Ovary (tissue), 9 donors: Measurements from ENCODE around the gene ARHGEF39. TPM values are rescaled to one million over a fixed set of nuclear protein-coding genes. Genes with fewer than 3 reads are reported as not detected.
"Not testable (repeated sequence)": the region's sequence is repeated elsewhere in the genome, so short reads cannot be mapped to it uniquely, and the experiment has no call there.

Source experiments
- DNase-seq, 5 donors: peaks; one replicate each; pipeline ENCODE4 v3.0.0-alpha.2; 2019 to 2020
- H3K27ac ChIP-seq, 2 donors: fragments of 200-600 bp; one replicate each; pipeline versions ENCODE4 v1.5.1 to v1.8.0; 2019 to 2022
- H3K27me3 ChIP-seq: fragments of 200-600 bp; one replicate; pipeline ENCODE4 v1.8.0; 2022
- H3K36me3 ChIP-seq: fragments of 200-600 bp; sonication (generic); one replicate; pipeline ENCODE4 v1.5.1; 2019
- H3K4me1 ChIP-seq: one replicate; pipeline ENCODE4 v1.8.1; 2013; ENCODE audit warnings: mild to moderate bottlenecking, moderate library complexity; ENCODE audit not compliant: insufficient read depth
- H3K4me3 ChIP-seq: fragments of 200-600 bp; sonication (generic); one replicate; pipeline ENCODE4 v1.5.1; 2017
- H3K9me3 ChIP-seq, 2 donors: fragments of 200-600 bp in 1 of 2; sonication (generic) in 1 of 2; one replicate each; pipeline versions ENCODE4 v1.5.1 to v1.8.1; 2013 to 2019; ENCODE audit warnings: mild to moderate bottlenecking in 1 of 2, moderate library complexity in 1 of 2
- EP300 ChIP-seq: sonication (generic); formaldehyde crosslinking; IDR thresholded peaks from one replicate; pipeline ENCODE4 v1.6.1; 2017; ENCODE audit warnings: antibody characterized with exemption
- POLR2A ChIP-seq: fragments of 450-650 bp; IDR thresholded peaks from one replicate; pipeline ENCODE4 v1.6.1; 2017; ENCODE audit warnings: antibody characterized with exemption, mild to moderate bottlenecking, moderate library complexity
- WGBS, 3 donors: extraction: QIAGEN DNeasy Blood & Tissue Kit in 1 of 3; methylation state at CpG; one replicate each; pipeline versions ENCODE4 v1.1.5 to v1.1.7; 2013 to 2017; 5-methylcytosine and 5-hydroxymethylcytosine counted together
- intact Hi-C, 4 donors: fragments of 100-400 bp; cut with DNase I; formaldehyde crosslinking; loops; one replicate each; pipeline versions ENCODE4 v1.11.0 to v1.15.1; 2022 to 2023
- polyA plus RNA-seq, 2 donors: library from polyadenylated mRNA; stranded (reverse); fragments of 200-250 nt in 1 of 2; fragments of 350-450 nt in 1 of 2; fragmentation: Illumina TruSeq in 1 of 2; extraction: RNeasy Lipid Tissue Mini Kit (QIAGEN cat#74804) in 1 of 2; gene quantifications; one replicate each; pipeline ENCODE4 v1.2.3, GENCODE V29; 2013 to 2014
- total RNA-seq, 7 donors: library from RNA; depleted of rRNA in 2 of 7; stranded (reverse); fragments of >200 nt in 2 of 7; fragmentation: NEBNext Ultra II Directional in 3 of 7; extraction: Animal tissue kit (Norgen Biotek cat#: 25700) in 3 of 7; gene quantifications; one replicate each; pipeline versions ENCODE4 v1.1.0 to v1.2.4, GENCODE V29; 2016 to 2023
- TF ChIP-seq, protein P1 (sequence below), 3 donors: fragments of 450-650 bp in 2 of 3; fragments of 200-600 bp in 1 of 3; IDR thresholded peaks; one replicate each; pipeline versions ENCODE4 v1.5.1 to v1.8.0; 2016 to 2022; ENCODE audit warnings: antibody characterized with exemption in 3 of 3, mild to moderate bottlenecking in 1 of 3
- donor health status: DM: no; HTN: no; CAD: no; lungs with moderate emphysema.
- donor health status: DM: no; HTN: no; CAD: no.
- donor health status: Bipolar disorder and iron deficiency.
- donor health status: DM: yes; HTN: yes; CAD: no.
- donor health status: DM: no; HTN: no; CAD: no.
- donor health status: DM: yes; HTN: yes; CAD: no.

ARHGEF39 gene
- total and polyA plus RNA-seq, 9 donors: 0.17 to 1.4 (median 0.52) TPM

DNA sequence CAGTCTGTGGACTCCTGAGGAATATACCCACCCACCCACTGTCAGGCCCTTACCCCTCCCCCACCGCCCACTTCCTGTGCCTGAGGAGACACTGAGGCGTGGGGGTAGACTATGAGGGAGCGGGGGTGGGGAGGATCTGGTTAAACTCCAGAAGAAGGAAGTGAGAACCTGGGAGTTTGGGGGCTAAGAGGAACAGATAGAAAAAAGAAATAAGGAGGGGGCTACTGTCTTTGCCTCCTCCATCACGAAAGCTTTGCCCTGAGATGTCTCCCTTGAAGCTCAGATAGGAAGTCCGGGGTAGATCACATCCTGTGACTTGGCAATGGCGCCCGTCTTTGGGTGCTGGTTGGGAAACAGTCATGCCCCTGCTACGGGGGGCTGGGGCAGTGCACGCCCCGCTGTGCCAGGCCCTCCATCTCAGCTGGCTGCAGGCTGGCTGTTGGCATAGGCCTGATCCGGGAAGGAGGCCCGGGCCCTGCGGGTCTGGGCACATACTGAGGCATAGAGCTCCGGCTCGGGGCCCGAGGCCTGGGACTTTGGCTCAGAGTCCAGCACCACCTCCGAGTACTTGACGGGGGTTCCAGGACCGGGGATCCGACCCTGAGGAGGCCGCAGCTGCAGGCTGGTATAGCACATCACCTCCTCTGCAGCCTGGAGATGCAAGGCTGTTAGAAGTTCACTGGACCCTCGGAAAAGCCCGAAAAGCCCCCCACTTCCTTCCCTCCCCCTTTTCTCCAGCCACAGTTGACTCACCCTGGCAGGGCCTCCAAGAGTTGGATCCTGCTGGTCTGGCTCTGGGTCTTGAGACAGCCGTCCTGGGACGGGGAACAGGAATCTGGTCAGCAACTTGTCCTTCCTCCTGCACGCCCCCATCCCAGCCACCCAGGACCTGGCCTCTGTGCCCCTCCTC, 15.3 kb downstream of the ARHGEF39 start:
- TF ChIP-seq EP300 (no peak), POLR2A (no peak)
- TF ChIP-seq, protein P1, sequence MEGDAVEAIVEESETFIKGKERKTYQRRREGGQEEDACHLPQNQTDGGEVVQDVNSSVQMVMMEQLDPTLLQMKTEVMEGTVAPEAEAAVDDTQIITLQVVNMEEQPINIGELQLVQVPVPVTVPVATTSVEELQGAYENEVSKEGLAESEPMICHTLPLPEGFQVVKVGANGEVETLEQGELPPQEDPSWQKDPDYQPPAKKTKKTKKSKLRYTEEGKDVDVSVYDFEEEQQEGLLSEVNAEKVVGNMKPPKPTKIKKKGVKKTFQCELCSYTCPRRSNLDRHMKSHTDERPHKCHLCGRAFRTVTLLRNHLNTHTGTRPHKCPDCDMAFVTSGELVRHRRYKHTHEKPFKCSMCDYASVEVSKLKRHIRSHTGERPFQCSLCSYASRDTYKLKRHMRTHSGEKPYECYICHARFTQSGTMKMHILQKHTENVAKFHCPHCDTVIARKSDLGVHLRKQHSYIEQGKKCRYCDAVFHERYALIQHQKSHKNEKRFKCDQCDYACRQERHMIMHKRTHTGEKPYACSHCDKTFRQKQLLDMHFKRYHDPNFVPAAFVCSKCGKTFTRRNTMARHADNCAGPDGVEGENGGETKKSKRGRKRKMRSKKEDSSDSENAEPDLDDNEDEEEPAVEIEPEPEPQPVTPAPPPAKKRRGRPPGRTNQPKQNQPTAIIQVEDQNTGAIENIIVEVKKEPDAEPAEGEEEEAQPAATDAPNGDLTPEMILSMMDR (IDR thresholded peaks at IDR 0.05): no peak
- peak in 1 of 5 donors; percentile 37 for DNase-seq
- Histone ChIP-seq H3K4me3 (no peak overlapping the region), H3K4me1 (peaks cover 3% of the 10 kb centered on the region), H3K36me3 (no peaks in the 10 kb centered on the region), H3K9me3 (no peaks in the 10 kb centered on the region), H3K27ac (no peak overlapping the region), H3K27me3 (no peaks in the 10 kb centered on the region)
- WGBS, 3 donors: 79 to 83% (median 82%) methylated on average over 25 to 26 of the region's 26 CpGs
- intact Hi-C loops: loop anchor here in 1 of 4 donors (5.0 to 10.0 kb wide), 4 partner anchors 42 to 235 kb away; partner anchors contain the start of genes RUSC2 and TESK1

DNA sequence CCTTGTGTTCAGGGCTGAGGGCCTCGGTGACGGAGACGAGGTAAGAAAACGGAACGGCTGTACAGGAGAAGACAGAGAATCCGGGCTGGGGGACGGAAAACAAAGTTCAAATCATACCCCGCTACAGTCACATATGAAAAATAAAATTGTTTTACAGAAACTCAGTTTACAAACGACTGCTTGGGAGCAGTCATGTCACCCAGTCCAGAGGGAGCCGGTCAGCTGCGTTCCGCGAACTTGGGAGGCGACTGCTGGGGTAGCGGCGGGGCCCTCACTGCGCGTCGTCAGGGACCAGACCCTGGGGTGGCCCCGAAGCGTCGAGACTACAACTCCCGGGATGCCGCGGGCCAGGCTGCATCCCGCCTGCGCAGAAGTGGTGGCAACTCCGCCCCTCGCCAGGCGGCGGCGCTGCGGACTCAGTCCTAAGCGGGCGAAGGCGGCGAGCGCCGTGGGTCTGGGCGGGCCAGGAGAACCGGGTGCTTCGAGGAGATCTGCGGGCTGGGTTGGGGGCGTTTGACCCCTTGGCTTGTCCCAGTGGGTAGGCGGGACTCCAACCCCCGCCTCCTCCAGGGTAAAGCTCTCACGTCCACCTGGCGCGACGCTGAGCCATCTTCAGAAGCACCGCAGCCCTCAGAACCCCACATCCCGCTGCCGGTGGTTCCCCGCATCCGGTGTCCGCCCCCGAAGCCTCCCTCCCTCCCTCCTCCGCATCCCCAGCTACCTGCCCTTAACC, 18.3 kb downstream of the ARHGEF39 start:
- H3K4me1 ChIP-seq: peaks cover 3% of the 10 kb centered on the region

DNA sequence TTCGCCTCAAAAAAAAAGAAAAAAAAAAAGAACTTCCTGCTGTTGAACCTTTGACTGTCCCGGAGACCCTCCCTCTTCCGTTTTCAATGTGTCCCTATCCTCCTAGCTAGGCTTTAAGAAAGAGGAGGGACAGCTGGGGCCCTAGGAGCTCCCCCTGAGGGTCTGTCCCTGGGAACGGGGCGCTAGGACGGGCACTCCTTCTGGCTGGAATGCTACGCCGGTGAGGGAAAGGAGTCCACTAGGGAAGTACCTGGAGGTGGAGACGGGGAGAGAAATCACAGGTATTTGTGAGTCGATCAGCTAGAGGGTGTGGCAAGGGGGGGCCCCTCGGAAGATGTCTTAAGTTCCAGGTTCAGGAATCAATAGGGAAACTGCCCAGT, 18.9 kb downstream of the ARHGEF39 start:
- no peak for TF ChIP-seq EP300
- TF ChIP-seq, protein P1 (IDR thresholded peaks at IDR 0.05): no peak
- no peak for TF ChIP-seq POLR2A
- Histone ChIP-seq H3K4me3 (peak overlapping the region; percentile 42), H3K27me3 (no peaks in the 10 kb centered on the region), H3K27ac (peak overlapping the region; percentile 48 to 78), H3K4me1 (peaks cover 3% of the 10 kb centered on the region), H3K9me3 (no peaks in the 10 kb centered on the region), H3K36me3 (no peaks in the 10 kb centered on the region)
- intact Hi-C loops: loop anchor here in 2 of 4 donors (2.0 to 10.0 kb wide), 3 partner anchors 39 to 239 kb away; partner anchors contain the start of gene TESK1 (in 2 of the 2)
- peak in 1 of 5 donors; percentile 52 for DNase-seq
- 1 to 3% (median 1%) methylated on average over 11 of the region's 11 CpGs for WGBS, 3 donors

More for the DNA sequence above, 18.3 kb downstream of the ARHGEF39 start:
- peak overlapping the region; percentile 48 to 78 for H3K27ac ChIP-seq
- H3K4me3 ChIP-seq: peak overlapping the region; percentile 42
- no peaks in the 10 kb centered on the region for H3K36me3 ChIP-seq
- TF ChIP-seq, protein P1 (IDR thresholded peaks at IDR 0.05): peak; percentile 96 to 99 (median 98)
- TF ChIP-seq EP300 (no peak), POLR2A (peak; percentile 88)
- no peaks in the 10 kb centered on the region for H3K9me3 ChIP-seq
- intact Hi-C loops: loop anchor here in 2 of 4 donors (2.0 to 10.0 kb wide), 3 partner anchors 39 to 238 kb away; partner anchors contain the start of gene TESK1 (in 2 of the 2)
- DNase-seq: peak; percentile 93 to 97 (median 95)
- no peaks in the 10 kb centered on the region for H3K27me3 ChIP-seq
- 0 to 1% (median 1%) methylated on average over 32 to 58 of the region's 58 CpGs for WGBS, 3 donors

DNA sequence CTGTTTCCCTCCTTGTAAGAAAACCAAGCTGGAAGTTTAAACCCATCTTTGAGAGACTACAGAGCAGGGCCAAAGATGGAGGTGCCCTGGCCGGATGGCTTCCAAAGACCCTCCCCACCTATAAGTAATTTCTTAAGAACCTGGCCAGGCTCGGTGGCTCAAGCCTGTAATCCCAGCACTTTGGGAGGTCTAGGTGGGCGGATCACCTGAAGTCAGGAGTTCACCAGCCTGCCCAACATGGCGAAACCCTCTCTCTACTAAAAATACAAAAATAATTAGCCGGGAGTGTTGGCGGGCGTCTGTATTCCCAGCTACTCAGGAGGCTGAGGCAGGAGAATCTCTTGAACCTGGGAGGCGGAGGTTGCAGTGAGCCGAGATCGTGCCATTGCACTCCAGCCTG, 19.3 kb downstream of the ARHGEF39 start:
- H3K27me3 ChIP-seq, DNase-seq, H3K9me3 ChIP-seq, H3K36me3 ChIP-seq, H3K4me1 ChIP-seq: not testable (repeated sequence)
- peak overlapping the region; percentile 42 for H3K4me3 ChIP-seq
- WGBS, 3 donors: 28 to 41% (median 40%) methylated on average over 10 of the region's 10 CpGs
- intact Hi-C loops: loop anchor here in 2 of 4 donors (2.0 to 10.0 kb wide), 3 partner anchors 38 to 239 kb away; partner anchors contain the start of gene TESK1 (in 2 of the 2)
- H3K27ac ChIP-seq: peak overlapping the region in 1 of 2 donors; percentile 78
